GM12872 (cell line): Measurements from ENCODE around the gene SSBP4.

Experiments
- TF ChIP-seq, protein P1 (sequence below): IDR thresholded peaks from 3 replicates; pipeline ENCODE4 v1.5.1; 2011; ENCODE audit warnings: low read depth, mild to moderate bottlenecking, low read length, moderate library complexity; ENCODE audit not compliant: insufficient read depth

SSBP4 gene

DNA sequence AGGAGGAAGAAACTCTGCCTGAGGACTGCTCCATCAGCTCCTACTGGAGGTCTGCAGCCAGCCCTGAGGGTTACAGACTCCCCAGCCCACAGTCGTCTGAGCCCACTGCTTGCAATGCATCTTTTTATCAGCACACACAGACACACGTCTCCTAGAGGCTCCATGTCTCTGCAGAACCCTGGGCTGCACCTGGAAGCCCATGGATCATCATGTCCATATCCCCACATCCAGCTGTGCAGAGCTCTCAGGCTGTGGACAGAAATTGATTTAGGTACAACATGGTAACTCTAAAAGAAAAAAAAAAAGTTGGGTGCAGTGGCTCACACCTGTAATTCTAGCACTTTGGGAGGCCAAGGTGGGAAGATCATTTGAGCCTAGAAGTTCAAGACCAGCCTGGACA is 51.6 kb downstream of the SSBP4 start:
- TF ChIP-seq, protein P1, sequence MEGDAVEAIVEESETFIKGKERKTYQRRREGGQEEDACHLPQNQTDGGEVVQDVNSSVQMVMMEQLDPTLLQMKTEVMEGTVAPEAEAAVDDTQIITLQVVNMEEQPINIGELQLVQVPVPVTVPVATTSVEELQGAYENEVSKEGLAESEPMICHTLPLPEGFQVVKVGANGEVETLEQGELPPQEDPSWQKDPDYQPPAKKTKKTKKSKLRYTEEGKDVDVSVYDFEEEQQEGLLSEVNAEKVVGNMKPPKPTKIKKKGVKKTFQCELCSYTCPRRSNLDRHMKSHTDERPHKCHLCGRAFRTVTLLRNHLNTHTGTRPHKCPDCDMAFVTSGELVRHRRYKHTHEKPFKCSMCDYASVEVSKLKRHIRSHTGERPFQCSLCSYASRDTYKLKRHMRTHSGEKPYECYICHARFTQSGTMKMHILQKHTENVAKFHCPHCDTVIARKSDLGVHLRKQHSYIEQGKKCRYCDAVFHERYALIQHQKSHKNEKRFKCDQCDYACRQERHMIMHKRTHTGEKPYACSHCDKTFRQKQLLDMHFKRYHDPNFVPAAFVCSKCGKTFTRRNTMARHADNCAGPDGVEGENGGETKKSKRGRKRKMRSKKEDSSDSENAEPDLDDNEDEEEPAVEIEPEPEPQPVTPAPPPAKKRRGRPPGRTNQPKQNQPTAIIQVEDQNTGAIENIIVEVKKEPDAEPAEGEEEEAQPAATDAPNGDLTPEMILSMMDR, result no peak

GRCh38 chr19:18473003-18473705 is 54.0 kb downstream of the SSBP4 start:
- TF ChIP-seq, protein P1, result no peak

DNA sequence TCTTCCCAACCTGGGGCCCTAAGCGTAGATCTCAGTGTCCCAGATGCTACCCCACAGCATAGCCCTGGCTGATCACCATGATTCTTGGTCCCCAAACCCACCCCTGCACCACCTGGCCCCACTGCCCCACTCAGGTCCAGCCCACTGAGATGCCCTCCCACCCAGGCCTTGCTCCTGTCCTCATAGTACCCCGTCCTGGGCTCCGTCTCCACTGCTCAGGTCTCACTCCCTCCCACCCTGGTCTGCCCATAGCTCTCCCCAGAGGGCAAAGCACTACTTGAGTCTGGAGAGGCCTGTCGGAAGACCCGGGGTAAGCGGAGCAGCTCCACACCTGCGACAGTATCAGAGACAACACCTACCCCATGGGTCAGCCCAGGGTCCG is 54.5 kb downstream of the SSBP4 start:
- TF ChIP-seq, protein P1, result no peak

GRCh38 chr19:18474366-18474887 is 55.2 kb downstream of the SSBP4 start:
- TF ChIP-seq, protein P1, result no peak

DNA sequence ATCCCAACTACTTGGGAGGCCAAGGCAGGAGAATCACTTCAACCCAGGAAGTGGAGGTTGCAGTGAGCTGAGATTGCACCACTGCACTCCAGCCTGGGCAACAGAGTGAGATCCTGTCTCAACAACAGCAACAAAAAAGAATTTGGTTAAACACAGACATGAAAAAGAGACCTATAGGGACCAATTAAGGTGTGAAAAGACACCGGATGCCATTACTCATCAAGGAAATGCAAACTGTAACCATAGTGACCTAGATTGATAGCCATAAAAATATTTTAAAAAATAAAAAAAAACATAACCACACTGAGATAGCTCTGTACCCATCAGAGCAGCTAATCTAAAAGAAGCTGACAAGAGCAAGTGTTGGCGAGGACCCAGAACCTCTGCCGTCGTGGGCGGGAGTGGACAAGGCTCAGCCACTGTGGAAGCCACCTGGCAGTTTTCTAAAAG is 55.8 kb downstream of the SSBP4 start:
- TF ChIP-seq, protein P1, result no peak

DNA sequence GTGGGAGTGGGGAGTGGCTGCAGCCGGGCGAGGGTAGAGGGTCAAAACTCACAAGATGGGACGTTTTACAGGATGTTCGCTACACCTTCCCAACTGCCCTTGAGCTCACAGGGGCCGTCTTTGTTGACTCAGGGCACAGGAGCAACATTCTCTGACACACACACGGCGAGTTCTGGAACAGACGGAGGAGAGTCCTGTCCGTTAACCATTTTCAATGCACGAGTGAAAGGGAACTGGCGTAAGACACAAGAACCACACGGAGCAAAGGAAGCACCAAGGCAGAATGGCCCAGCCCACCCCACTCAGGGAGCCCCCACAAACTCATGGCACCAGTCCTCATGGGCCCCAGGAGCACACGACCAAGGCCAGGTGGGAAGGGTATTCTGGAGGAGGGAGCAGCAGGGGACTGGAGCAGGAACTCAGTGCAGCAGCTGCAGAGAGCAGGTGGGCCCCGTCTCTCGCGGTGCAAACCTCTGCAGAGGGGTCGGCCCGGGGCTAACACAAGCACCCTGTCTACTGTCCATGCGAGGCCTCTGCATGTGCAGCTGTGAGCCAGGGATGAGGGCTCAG is 56.6 kb downstream of the SSBP4 start:
- TF ChIP-seq, protein P1, result no peak

- TF ChIP-seq, protein P1, result no peak
These were observed 57.4 kb downstream of the SSBP4 start for GRCh38 chr19:18476507-18477041.
